ENCODE data around the gene DERL3.

DNA sequence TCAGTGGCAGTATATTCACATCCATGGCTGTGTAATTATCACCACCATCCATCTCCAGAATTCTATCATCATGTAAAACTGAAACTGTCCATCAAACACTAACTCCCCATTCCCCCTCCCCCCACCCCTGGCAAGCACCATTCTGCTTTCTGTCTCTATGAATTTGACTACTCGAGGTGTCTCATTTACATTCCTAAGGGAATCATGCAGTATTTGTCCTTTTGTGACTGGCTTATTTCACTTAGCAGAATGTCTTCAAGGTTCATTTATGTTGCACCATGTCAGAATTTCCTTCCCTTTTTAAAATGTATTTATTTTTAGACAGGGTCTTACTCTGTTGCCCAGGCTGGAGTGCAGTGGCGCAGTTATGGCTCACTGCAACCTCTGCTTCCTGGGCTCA, 20.3 kb downstream of the DERL3 start:
- no peak for TF ChIP-seq EZH2phosphoT487 (IDR thresholded peaks at IDR 0.05; ENCODE audit: unreplicated experiment)
- TF ChIP-seq, protein P1, sequence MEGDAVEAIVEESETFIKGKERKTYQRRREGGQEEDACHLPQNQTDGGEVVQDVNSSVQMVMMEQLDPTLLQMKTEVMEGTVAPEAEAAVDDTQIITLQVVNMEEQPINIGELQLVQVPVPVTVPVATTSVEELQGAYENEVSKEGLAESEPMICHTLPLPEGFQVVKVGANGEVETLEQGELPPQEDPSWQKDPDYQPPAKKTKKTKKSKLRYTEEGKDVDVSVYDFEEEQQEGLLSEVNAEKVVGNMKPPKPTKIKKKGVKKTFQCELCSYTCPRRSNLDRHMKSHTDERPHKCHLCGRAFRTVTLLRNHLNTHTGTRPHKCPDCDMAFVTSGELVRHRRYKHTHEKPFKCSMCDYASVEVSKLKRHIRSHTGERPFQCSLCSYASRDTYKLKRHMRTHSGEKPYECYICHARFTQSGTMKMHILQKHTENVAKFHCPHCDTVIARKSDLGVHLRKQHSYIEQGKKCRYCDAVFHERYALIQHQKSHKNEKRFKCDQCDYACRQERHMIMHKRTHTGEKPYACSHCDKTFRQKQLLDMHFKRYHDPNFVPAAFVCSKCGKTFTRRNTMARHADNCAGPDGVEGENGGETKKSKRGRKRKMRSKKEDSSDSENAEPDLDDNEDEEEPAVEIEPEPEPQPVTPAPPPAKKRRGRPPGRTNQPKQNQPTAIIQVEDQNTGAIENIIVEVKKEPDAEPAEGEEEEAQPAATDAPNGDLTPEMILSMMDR (conservative IDR thresholded peaks at IDR 0.05; ENCODE audit: low read depth in 2 of 2): no peak
- TF ChIP-seq, protein P2, sequence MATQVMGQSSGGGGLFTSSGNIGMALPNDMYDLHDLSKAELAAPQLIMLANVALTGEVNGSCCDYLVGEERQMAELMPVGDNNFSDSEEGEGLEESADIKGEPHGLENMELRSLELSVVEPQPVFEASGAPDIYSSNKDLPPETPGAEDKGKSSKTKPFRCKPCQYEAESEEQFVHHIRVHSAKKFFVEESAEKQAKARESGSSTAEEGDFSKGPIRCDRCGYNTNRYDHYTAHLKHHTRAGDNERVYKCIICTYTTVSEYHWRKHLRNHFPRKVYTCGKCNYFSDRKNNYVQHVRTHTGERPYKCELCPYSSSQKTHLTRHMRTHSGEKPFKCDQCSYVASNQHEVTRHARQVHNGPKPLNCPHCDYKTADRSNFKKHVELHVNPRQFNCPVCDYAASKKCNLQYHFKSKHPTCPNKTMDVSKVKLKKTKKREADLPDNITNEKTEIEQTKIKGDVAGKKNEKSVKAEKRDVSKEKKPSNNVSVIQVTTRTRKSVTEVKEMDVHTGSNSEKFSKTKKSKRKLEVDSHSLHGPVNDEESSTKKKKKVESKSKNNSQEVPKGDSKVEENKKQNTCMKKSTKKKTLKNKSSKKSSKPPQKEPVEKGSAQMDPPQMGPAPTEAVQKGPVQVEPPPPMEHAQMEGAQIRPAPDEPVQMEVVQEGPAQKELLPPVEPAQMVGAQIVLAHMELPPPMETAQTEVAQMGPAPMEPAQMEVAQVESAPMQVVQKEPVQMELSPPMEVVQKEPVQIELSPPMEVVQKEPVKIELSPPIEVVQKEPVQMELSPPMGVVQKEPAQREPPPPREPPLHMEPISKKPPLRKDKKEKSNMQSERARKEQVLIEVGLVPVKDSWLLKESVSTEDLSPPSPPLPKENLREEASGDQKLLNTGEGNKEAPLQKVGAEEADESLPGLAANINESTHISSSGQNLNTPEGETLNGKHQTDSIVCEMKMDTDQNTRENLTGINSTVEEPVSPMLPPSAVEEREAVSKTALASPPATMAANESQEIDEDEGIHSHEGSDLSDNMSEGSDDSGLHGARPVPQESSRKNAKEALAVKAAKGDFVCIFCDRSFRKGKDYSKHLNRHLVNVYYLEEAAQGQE (IDR thresholded peaks at IDR 0.05; ENCODE audit: unreplicated experiment): no peak
- TF ChIP-seq ETS1 (IDR thresholded peaks at IDR 0.05): no peak
- TF ChIP-seq CREB1 (CRISPR knock-in tag; IDR thresholded peaks at IDR 0.05; ENCODE audit: low read depth): no peak
- TF ChIP-seq JUNB (IDR thresholded peaks at IDR 0.05; ENCODE audit: unreplicated experiment): no peak
- TF ChIP-seq POLR2AphosphoS5 (IDR thresholded peaks at IDR 0.05; ENCODE audit: low read depth): no peak

Measured in GM23338 (cell line).